GM18507 (cell line): ENCODE measurements around the gene PSMB5.
A peak's percentile ranks its signal among the peaks of the same experiment; 100 is the strongest.

Experiments used
- DNase-seq: peaks from one replicate; pipeline ENCODE4 v3.0.0; 2011; ENCODE audit warnings: low read depth; ENCODE audit not compliant: insufficient read length; ENCODE audit errors: extremely low spot score
- FAIRE-seq: peaks from 2 replicates; lab custom pipeline; 2011; peaks lifted over from hg19 to GRCh38; lab: Jason Lieb, UNC

PSMB5 gene

DNA sequence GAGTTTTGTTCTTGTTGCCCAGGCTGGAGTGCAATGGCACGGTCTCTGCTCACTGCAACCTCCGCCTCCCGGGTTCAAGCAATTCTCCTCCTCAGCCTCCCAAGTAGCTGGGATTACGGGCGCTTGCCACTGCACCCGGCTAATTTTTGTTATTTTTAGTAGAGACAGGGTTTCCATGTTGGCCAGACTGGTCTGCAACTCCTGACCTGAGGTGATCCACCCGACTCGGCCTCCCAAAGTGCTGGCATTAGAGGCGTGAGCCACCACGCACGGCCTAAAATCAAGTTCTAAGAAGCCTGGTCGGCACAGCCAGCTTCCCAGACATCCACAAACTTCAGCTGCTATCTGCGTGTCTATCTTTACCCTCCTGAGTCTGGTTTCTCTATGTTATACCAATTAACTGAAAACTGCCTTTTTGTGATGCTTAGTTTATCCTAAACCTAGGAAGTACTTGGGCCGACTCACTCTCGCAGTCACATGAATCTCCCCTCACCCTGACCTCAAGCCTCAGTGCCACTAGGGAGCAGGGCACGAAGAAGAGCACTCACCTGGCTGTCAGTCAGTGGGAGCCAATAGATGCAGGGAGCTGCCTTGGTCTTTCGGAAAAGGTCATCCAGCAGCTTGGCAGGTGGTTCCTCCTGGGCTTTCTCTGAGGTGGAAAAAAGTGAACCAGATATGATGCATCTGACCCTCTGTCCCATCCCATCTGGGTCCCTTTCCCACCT lies 26.0 kb upstream of the PSMB5 start:
- FAIRE-seq (no peak), DNase-seq (no peak)

DNA sequence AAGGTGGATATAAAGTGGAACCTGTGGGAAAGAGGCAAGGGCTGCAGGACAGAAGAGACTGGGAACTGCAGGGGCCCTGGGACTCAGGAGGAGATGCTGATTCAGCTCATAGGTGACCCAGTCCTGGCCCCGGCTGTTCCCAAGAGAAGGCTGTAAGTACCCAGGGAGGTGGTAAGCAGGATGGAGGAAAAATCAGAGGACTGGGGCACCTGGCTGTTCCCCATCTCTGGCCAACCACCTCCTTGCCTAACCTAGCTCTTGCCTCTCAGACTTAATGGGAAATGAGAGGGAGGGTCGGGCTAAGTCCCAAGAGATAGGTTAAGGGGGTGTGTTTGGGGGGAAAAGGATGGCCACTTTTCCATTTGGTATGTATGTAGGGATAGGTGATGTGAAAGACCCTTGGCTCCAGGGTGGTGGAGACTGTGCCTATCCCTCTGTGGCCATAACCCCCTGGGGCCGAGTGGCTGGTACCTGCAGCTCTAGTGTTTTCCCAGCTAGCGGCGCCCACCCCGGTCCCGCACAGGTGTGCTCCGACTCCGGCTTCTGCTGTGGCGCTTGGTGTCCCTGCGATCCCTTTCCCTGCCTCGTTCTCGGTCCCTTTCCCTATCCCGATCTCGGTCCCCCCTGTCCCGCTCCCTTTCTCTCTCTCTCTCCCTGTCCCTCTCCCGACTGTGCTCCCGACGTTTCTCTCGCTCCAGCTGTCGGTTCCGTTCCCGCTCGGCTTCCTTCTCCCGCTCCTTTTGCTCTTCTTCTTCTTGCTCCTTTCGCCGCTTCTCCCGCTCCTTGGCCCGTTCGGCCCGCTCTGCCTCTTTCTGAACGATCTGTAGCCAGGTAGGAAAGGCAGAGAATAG lies 24.2 kb upstream of the PSMB5 start:
- no peak for DNase-seq
- no peak for FAIRE-seq

DNA sequence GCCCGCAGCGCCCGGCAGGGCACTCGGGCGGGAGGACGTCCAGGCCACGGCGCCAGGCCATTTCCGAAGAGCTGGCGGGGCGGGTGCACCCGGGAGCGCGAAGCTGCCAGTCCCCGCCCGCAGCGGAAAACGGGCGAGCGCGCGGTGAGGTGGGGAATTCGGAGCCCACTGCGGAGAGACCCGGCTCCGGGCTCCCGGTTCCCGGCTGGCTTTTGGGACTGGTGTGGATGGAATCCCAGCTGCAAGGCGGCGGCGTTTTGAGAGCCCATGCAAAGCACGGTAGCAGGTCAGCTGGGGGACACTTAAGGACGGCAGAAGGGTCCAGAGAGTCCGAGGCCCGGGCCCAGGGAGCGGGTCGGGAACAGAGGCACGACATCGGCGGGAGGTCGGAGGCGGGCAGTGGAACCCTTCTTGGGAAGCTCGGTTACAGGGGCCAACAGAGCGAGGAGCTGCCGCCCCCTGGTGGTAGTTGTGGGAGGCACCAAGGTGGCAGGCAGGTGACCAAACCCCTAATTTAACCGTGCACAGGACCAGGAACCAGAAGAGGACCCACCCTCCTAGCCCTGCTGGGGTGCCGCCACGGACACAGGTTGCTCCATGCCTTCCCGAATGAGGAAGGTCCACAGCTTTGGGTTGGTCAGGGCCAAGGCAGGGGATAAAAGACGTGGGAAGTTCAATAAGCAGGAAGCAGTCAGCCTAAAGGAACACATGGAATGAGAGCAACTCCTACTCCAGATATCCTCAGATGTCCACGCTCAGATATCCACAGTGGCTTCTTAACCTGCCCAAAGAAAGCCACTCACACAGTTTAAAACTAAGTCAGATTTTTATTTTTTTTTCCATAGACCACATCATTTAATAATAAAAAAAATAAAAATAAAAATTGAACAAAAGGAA lies 23.3 kb upstream of the PSMB5 start:
- FAIRE-seq, result peak; percentile 84
- peak; percentile 83 for DNase-seq

DNA sequence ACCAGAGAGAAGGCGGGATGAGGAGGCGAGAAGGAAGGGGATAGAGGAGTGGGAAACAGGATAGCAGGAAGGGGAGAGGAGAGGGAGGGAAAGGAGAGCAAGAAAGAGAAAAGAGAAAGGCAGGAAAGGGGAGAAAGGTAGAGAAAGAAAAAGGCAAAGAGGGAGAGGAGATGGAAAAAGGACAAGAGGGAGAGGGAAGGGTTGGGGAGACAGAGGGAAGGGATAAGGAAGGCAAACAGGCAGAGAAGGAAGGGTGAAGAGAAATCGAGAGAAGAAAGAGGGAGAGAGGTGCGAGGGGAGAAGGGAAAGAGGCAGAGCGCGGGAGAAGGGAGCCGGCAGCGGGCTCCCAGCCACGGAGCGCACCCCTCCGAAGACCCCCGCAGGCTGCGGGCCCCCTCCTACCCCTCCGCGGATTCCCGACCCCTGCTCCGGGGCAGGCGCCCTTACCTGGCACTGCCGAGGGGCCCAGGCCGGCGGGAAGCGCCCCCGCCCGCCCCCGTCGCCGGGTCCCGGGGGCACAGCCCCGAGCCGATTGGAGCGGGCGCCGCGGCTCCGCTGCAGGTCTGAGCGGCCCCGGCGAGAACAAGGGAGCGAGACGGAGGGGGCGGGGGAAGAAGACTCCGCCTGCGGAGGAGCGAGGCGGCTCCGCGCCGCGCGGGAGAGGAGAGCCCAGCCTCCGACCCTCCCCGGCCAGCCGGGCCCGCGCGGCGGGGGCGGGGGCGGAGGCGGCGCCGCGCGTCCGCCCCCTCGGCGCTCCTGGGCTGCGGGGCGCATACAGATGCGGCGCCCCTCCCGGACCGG lies 22.5 kb upstream of the PSMB5 start, which contains the start of gene CDH24:
Gene CDH24, minus strand, starts transcription at position 565 of the 801 bp plus-strand sequence. CDS start 1,787 bp downstream, outside the sequence.
- DNase-seq (peak; percentile 65), FAIRE-seq (peak; percentile 18)

DNA sequence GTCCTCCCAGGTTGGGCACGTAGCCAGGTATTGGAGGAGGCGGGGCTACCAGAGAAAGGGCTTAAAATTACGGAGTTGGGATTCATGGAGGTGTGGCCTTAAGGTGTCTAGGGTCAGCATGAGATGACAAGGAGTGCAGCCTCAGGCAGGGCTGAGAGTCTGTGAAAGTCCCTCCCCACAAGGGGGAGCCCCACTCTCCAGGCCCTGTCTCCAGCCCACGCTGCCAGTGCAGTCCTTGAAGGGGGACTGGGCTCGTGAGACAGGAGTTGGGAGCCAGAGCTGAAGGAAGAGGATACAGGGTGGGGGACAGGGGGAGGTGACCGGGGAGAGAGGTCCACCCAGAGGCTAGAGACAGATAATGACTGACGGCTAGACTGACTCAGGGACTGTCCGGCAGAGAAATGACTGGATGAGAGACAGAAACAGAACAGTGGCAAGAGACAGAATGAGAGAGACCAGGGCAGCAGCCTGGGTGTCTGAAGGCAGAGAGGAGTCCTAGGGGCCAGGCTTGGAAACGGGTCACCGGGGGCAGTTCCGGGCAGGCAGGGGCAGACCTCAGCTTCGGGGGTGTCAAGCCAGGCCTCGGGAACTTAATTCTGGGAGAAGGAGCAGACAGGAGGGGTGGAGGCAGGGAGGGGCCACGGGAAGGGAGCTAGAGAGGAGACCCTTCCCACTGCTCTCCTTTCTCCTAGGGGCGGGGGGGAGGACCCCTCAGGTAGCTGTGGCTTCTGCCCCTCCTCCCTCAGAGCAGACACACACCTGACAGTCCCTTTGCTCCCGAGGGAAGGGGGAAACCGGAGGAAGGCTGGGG lies 21.6 kb upstream of the PSMB5 start:
- peak; percentile 91 for FAIRE-seq

DNA sequence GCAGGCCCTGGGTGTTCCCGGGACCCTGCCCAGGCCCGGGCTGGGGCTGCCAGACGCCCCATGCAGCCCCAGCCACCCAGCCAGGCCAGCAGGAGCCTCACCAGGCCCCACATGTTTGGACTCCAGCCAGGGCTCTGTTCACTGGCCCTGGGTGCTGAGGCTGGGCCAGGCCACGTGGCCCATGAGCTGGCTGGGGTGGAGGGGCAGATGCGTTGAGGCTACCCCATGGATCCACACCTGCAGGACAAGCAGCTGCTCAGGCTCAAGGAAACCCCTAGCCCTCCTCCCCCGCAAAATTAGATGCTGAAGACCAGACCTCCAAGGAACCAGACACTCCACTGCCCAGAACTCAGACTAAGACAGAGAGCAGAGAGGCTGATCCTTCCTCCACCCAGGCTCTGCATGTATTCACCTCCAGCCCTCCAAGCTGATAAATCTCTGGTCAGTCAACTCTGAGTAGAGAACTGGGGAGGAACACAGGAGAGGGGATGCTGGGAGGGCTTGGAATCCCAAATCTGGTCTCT lies 21.0 kb upstream of the PSMB5 start:
- FAIRE-seq (no peak), DNase-seq (no peak)

More for the DNA sequence above, 21.6 kb upstream of the PSMB5 start:
- DNase-seq, result peak; percentile 66

DNA sequence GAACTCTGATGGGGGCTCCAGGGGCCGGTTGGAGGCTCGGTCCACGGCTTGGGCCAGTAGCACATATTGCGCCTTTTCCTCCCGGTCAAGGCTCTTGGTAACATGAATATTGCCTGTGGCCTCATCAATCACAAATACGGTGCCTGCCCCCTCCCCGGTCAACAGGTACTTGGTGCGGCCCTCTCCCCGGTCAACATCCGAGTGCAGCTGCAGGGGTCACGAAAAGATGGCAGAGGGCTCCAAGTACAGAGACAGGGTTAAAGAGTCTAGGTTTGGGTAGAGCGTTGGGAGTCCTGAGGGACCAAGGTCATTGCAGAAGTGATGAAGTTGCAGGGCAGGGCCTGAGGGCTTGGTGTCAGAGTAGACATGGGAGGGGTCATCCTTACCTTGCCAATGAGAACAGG lies 20.4 kb upstream of the PSMB5 start:
- DNase-seq, result no peak

DNA sequence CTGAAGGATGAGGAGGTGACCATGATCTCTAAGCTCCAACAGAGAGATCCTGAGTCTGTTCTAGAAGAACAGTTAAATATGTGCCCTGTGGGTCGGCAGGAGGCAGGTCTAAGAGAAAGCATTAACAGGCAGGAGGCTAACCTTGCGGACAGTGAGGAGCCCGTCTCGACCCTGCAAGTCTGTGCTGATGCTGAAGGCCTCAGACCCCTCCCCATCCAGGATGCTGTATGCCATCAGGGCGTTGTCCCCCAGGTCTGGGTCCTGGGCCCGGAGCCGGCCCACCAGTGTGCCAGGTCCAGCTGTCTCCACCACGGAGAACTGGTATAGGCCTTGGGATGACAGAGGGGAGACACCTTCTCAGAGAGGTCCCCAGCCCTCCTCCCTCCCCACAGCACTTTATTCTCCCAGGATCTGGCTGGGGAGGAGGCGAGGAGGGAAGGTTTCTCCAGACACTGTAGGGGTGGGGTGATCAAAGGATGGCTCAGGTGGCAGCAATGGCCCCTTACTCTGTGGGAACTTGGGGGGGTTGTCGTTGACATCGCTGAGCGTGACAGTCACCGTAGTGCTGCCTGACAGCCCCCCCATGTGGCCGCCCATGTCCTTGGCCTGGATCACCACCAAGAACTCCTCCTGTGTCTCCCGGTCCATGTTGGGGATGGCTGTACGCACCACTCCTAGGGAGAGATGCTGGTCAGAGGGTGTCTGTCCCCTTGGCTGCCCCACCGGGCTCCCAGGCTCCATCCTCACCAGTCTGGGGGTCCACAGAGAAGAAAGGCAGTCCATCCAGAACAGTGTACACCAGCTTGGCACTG lies 19.5 kb upstream of the PSMB5 start:
- DNase-seq (no peak), FAIRE-seq (no peak)

More for the DNA sequence above, 20.4 kb upstream of the PSMB5 start:
- no peak for FAIRE-seq

DNA sequence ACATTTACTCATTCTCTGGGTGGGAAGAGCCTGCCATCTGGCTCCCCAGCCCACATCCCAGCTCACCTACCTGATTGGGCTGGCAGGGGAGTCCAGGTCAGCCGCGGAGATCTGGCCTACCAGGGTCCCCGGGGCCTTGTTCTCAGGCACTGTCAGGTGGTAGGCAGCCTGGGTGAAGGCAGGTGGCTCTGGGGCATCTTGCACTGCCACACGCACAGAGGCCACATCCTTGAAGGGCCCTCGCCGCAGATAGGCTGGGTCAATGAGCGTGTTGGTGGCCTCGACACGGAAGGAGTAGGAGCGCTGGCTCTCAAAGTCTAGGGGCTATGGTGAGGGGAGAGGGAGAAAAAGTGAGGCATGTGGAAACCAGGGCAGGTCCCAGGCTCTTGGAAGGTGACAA lies 18.7 kb upstream of the PSMB5 start:
- DNase-seq, result no peak
- no peak for FAIRE-seq

DNA sequence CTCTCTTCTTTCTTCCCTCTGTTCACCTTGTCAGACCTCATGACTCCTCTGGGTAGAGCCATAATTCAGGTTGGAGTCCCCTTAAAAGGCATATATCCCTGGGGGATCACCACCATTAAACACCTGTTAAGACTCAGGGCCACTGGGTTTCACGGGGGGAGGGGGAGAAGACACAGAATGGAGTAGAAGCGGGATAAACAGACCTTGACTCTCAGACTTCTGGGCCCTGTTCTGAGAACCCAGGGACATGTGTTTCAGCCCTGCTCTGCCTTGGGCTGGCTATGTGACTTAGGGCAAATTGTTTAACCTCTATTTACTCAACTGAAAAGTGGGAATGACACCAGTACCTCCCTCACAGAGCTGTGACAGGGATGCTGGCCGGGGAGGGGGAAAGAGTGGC lies 18.0 kb upstream of the PSMB5 start:
- DNase-seq (no peak), FAIRE-seq (no peak)

DNA sequence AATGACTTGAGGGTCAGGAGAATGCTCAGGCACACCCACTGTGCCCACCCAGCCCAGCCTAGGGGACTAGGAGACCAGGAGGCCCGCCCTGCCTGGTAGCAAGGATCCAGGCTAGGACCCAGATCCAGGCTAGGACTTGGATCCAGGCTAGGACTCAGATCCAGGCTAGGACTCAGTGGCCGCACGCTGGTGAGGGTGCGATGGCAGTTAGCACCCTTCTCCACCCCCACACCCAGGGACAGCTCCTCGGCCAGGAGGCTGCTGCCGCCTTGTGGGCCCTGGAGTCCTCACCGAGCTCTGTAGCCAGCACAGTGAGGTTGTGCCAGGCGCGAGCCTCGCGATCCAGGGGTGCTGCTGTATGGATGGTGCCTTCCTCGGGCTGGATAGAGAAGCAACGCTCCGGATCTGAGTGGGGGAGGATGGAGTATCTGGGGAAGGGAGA lies 17.5 kb upstream of the PSMB5 start:
- FAIRE-seq, result no peak
- DNase-seq, result no peak

DNA sequence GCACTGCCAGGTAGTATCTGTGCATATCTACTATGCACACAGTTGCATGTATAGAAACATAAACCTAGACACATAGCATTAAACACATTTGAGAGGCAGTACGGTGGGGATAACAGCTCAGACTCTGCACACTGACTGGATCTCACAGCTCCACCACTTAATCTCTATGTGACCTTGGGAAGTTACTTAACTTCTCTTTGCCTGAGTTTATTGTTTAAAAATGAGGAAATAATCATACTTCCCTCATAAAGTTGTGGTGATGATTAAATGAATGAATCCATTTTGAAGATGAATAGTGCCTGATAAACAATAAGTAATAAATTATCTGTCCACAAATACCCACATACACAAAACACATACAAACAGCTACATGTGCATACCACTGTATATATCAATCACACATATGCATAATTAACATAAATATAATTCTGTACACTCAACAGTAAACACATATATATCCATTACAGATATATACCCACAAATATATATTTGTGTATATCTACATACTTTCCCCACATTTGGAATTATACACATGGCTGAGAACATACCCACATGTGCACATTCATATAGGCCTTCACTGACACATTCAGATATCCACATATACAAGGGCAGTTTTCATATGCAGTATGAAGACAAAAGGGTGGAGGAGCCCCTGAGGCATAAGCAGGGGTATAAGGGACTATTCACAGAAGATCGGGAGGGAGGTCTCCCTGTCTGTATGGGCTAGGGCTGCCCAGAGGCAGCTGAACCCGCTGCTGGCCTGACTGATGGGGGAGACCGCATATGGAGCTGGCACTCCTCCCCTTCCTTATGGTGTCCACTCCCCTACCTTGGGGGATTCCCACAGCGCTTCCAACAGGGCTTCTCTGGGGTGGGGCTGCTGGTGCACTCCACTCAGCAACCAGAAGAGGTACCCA lies 16.7 kb upstream of the PSMB5 start:
- no peak for FAIRE-seq
- DNase-seq, result no peak

DNA sequence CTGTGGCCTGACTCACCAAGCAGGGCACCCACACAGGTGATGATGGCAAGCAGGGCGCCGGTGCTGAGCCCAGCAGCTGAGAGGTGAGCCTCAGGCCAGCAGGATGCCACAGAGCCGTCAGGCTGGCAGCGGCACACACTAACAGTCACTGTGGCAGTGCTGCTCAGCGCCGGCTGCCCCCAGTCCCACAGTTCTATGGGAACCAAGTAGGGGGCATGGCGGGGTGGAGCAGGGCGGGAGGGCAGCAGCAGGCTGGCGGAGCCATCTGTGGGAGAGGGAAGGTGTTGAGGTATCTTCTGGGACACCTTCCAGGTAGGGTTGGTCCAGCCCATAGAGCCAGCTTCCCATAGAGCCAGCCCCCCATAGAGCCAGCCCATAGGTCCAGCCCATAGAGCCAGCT lies 14.3 kb upstream of the PSMB5 start:
- FAIRE-seq (no peak), DNase-seq (no peak)

DNA sequence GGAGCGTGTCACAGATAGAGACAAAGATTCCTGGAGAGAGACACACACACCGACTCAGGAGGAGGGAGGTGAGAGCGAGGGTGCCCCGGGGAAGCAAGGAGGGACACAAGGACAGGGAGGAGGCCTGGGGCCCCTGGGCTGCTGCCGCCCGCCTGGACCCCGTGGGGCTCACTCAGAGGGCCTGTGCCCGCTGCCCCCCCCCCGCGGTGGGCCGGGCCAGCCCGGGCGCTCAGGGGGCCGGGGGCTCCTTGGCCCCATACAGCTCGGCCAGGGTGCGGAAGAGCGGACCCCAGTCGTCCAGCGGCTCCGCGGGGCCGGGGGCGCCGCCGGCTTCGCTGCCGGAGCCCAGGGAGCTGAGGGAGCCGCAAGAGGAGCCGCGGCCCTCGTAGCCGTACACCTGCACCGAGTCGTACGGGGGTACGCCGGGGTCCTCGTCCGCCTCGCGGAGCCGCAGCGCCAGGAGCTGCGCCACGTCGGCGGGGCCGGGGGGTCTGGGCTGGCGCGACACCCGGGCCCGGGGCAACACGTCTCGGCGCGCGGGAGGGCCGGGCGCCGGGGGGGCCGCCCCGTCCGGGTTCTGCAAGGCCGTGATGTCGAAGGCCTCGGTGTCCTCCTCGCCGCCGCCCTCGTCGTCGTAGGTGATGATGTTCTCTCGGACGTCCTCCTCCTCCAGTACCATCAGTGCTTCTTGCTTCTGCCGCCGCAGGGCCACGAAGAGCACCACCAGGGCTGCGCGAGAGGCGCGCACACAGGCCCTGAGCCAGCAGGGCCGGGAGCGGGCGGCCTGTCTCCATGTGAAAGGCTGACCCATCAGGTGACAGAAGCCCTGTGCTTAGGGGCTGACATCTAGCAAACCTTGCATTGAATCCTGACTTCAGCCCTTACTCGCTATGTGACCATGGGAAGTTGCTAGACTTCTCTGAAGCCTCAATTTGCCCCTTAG lies 13.3 kb upstream of the PSMB5 start:
- FAIRE-seq (no peak), DNase-seq (no peak)

DNA sequence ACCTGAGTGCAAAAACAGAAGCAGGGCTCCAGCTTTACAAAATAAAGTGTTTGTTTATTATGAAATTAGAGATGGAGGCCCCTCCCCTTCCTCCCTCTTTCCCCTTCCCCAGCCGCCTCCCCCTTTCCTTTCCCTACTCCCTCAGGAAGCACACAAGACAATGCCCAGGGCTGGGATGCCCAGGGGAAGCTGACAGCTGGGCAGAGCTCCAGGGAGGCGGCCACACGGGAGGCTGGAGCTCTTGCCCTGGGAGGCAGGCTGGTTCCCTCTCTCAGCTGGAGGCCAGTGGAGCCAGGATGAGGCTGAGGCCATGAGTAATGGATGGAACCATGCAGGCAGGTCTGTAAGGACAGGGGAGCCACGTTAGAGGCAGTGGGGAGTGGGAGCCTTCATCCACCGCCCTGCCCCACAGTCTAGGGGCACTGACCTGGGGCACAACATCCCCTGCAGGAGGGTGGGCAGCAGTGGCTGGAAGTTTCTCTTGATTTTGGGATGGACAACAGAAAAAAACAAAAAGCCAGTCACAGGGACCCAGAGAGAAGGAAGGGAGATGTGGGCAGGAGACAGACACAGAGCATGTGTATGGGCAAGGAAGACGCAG lies 12.4 kb upstream of the PSMB5 start:
- DNase-seq (no peak), FAIRE-seq (no peak)
